GM12892 (cell line): Measurements from ENCODE around the gene SMAD1.

Source experiments
- POLR2A ChIP-seq: IDR thresholded peaks from 2 replicates; pipeline ENCODE4 v1.6.1; 2011; ENCODE audit warnings: low read depth, low read length, control low read depth
- POLR2AphosphoS5 ChIP-seq: IDR thresholded peaks from 2 replicates; pipeline ENCODE4 v1.6.1; 2011; ENCODE audit warnings: low read depth, low read length, control low read depth

DNA sequence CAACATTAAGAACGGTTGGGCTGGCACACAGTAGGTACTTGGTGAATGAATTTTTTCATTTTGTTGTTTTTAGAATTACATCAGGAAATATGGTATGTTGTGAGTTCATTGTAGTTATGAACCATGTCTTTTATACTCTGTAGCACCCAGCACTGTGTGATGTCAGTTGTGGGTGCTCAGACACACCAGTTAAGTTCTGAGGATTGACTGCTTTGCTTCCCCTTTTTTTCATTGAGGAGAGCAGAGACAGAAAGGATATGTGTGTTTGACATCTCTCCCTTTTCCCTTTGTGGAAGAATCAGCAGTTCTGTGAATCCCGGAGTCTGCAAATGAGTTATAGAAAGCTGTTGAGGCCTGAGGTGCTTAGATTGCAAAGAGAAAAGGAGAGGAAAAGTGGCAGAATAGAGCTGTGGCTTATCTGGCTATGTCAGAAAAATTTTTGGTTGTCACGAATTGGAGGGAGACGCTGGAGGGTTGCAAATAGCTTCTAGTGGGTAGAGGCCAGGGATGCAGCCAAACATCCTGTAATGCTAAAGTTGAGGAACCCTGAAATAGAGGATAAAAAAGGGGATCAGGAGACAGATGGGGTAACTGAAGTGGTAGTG is 13.1 kb downstream of the SMAD1 start:
- TF ChIP-seq POLR2AphosphoS5 (no peak), POLR2A (no peak)
